GM19468 (cell line): ENCODE results near the gene RAPGEF1.
A peak's percentile ranks its signal among the peaks of the same experiment; 100 is the strongest.
"Not testable (repeated sequence)": the region's sequence is repeated elsewhere in the genome, so short reads cannot be mapped to it uniquely, and the experiment has no call there.

Experiments
- ATAC-seq: cut with Tn5 transposase; IDR thresholded peaks from one replicate; pipeline ENCODE4 v1.9.1; 2021; ENCODE audit warnings: mild to moderate bottlenecking, moderate library complexity, moderate number of reproducible peaks; ENCODE audit not compliant: unreplicated experiment; ENCODE audit errors: extremely low read depth

The RAPGEF1 gene

DNA sequence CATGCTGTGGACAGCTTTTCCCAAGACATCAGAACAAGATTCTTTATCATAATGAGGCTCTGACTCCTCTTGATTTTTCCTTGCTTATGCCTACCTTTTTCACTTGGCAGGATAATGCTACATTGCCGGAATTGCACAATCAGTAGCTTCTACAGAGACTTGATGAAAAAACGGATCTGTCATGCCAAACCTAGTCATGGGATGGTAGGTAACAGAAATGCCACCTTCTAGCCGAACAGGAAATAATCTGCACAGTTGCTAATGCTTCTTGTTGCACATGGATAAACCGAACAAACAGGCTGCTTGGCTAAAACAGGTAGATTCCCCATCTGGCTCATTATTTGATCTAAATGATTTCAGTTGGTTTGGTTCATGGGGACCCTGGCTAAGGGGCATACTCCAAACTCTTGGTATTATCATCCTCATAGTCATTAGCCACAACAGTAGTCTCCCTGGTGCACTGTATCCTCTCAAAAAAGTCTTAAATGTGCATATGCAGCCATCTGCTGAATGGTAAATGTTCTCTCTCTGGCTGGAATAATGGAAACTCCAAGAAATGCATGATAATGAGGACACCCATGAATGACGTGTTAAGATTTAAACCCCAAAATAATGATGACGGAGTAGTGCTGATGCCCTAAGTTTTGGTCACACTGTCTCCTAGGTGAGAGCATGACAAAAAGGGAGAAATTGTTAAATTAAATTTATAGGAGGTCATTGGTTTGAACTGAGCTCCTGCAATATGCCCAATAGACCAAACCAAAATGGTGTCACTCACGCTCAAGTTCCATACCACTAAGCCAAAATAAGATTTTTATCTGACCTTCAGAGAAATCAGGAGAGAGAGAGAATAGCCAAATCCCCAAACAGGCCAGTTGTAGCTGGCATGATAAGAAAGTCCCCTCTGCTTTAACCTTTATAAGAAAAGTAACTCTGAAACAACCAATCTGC, 47.0 kb downstream of the RAPGEF1 start:
- no peak for ATAC-seq

DNA sequence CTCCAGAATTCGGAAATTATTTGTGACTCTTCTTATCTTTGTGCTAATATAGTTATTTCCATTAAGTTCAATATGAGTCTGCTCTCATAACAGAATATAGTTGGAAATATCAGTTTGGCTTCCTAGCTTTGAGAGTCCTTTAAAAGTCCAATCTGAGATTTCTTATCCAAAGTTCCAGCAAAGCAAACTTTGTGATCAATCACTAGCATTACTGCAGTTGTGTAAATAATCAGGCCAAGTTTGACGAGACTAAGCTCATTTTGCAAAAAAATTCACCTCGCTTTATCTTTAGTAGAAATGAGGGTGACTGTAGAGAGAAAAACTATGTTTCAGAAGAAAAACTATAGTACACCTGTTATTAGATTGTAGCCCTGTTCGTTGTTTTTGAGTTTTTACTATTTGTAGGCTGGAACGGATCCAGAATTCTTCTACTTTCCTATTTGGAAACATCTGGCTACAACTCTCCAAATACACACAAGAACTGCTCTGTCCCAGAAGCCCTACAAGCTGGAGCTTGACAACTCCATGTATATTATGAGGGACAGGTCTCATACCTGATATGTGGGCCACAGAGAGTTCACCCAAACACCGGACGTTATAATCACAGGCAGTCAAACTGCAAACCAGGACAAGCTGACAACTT, 47.8 kb downstream of the RAPGEF1 start:
- ATAC-seq, result no peak

DNA sequence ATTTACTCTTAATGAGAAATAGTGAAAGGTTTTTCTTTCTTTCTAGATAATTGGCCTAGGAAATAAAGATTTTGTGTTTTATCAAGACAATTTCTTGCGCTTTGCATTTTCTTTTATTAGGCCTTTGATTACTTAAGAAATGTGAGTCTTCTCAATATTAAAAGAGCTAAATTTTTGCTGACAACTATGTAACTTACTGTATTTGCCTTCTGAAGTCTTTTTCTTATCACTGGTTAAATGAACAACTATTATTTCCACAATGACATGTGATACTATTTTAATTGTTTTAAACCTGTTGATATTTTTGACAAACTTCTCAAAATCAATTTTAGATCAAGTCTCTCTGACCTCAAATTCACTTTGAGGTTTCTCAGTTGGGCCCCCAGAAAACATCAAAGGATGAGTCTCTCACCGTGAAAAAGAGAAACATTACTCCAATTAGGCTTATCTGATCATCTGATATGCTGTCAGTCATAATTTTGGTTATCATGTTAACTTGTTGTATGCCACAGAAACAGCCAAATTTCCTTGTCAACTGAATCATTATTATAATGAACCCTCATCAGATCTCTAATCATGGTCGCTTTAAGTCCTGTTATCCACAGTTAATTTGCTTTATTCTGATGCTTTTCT, 48.8 kb downstream of the RAPGEF1 start:
- no peak for ATAC-seq

GRCh38 chr9:131690462-131690861, 49.4 kb downstream of the RAPGEF1 start:
- no peak for ATAC-seq

- no peak for ATAC-seq
These were observed 51.5 kb downstream of the RAPGEF1 start for GRCh38 chr9:131688377-131688776.

GRCh38 chr9:131685753-131686706, 53.8 kb downstream of the RAPGEF1 start:
- ATAC-seq, result no peak

GRCh38 chr9:131683094-131683493, 56.8 kb downstream of the RAPGEF1 start:
- ATAC-seq, result not testable (repeated sequence)

- ATAC-seq, result no peak
These were observed 57.6 kb downstream of the RAPGEF1 start for GRCh38 chr9:131682261-131682660.

GRCh38 chr9:131681826-131682225, 58.0 kb downstream of the RAPGEF1 start:
- not testable (repeated sequence) for ATAC-seq

DNA sequence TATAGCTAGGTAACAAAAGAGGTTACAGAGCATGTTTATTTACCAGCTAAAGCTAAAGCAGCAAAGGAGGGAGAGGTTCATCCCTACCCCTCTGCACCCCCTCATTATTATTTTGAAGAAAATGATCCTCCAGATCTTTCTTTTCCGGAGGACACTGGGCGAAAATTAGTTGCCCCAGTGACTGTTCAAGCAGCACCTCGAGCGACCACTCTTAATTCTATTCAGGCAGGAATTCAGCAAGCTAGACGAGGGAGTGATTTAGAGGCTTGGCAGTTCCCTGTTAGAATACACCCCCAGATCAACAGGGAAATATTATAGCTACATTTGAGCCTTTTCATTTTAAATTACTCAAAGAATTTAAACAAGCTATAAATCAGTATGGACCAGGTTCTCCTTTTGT, 58.8 kb downstream of the RAPGEF1 start:
- not testable (repeated sequence) for ATAC-seq

DNA sequence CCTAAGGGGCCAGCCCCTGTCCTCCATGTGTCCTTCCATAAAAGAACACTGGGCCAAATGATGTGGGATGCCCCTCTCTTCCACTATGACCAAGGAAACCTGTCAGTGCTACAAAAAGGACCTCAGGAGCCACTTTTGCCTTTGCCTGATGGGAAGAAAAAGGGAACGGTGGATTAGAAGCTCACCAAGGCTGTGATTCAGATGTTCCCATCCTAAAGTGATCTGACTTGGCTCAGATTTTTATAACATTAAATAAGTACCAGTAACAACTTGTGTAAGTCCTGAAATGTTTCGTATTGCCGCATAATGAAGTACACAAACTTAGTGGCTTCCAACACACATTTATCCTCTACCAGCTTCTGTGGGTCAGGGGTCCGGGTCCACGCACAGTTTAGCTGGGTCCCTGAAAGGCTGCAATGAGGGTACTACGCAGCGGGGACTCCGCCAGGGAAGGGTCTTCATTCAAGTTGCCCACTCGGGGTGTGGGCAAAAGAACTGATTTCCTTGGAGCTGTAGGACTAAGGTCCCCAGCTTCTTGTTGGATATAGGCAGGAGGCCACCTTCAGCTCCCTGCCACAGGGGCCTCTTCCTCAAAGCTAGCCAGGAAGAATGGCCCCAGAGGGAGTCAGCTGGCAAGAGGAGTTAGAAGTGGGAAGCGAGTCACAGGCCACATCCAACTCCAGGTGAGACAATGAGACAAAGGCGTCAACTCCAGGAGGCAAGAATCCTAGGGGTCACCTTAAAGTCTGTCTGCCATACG, 60.4 kb downstream of the RAPGEF1 start:
- ATAC-seq, result no peak

DNA sequence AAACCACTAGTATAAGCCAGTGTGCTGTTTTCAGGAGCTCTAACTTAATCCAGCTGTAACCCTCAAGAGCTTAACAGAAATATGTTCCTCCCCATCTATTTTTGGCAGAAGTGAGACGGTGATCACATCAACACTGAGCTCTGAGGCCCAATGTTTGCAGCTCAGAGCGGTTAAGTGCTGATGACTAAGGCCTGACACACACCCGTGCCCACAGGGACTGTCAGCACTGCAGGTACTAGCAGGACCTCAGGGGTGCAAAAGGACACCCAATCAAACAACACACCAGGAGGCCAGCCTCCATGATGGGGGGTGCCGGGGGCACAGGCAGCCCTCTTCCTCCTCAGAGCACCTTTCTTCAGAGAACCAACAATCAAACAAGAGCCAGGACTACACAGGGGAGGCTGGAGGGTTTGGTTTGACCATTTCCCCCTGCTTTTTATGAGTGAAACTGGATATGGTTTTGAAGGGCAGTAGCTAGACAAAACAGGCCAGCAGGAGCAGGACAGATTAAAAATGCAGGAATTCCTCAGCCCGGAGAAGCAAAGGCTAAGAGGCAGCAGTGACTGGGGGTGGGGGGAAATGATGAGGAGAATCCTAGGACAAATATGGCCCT, 61.3 kb downstream of the RAPGEF1 start:
- ATAC-seq, result peak; percentile 48

GRCh38 chr9:131677444-131678180, 62.3 kb downstream of the RAPGEF1 start:
- no peak for ATAC-seq

GRCh38 chr9:131677049-131677443, 62.8 kb downstream of the RAPGEF1 start:
- no peak for ATAC-seq

- ATAC-seq, result no peak
These were observed 63.4 kb downstream of the RAPGEF1 start for GRCh38 chr9:131676431-131676972.

DNA sequence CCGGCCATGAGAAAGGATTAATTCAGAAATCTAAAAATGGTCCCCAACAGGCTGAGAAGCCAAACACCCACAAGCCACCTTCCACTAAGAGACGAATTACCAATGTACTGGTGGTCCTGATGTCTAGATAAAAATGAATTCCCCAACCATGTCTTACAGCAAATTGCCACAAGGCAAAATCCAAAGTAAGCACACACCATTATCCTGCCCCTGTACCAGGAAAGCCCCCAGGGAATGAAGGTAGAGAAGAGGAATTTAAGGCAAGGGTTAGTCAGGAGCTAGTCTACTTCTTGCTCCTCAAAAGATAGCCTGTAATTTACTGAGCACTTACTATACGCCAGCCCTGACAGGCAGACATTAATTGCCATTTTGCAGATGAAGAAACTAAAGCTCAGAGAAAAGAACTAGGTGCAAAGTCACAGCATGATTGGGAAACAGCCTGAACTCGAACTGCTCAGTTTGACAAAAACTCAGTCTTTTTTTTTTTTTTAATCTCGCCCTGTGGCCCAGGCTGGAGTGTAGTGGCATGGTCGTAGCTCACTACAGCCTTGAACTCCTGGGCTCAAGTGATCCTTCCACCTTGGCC, 64.3 kb downstream of the RAPGEF1 start:
- no peak for ATAC-seq
